ENCODE results near the gene AKAP13.

GRCh38 chr15:85404176-85404917 is 23.9 kb downstream of the AKAP13 start:
- TF ChIP-seq EZH2 (IDR thresholded peaks at IDR 0.05; ENCODE audit: borderline replicate concordance, low read depth, low read length, poor library complexity, severe bottlenecking), result no peak
- TF ChIP-seq, protein P1, sequence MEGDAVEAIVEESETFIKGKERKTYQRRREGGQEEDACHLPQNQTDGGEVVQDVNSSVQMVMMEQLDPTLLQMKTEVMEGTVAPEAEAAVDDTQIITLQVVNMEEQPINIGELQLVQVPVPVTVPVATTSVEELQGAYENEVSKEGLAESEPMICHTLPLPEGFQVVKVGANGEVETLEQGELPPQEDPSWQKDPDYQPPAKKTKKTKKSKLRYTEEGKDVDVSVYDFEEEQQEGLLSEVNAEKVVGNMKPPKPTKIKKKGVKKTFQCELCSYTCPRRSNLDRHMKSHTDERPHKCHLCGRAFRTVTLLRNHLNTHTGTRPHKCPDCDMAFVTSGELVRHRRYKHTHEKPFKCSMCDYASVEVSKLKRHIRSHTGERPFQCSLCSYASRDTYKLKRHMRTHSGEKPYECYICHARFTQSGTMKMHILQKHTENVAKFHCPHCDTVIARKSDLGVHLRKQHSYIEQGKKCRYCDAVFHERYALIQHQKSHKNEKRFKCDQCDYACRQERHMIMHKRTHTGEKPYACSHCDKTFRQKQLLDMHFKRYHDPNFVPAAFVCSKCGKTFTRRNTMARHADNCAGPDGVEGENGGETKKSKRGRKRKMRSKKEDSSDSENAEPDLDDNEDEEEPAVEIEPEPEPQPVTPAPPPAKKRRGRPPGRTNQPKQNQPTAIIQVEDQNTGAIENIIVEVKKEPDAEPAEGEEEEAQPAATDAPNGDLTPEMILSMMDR (conservative IDR thresholded peaks at IDR 0.05; ENCODE audit: low read depth, low read length), result no peak

All from A673 (cell line).